HepG2 (cell line): ENCODE measurements around the gene JMJD8. TPM values are rescaled to one million over a fixed set of nuclear protein-coding genes. Genes with fewer than 3 reads are reported as not detected.

Source experiments
- ASH2L ChIP-seq: fragments of 300-600, 200-600 bp; sonication (generic); IDR thresholded peaks from 2 replicates; pipeline ENCODE4 v1.7.0; 2017; ENCODE audit warnings: low read depth, mild to moderate bottlenecking, moderate library complexity, mixed read lengths, low read length; ENCODE audit not compliant: insufficient read length
- CBX5 ChIP-seq: sonication (generic); formaldehyde crosslinking; IDR thresholded peaks from 2 replicates; pipeline ENCODE4 v1.4.0; 2020; ENCODE audit warnings: missing genetic modification reagents, borderline replicate concordance
- EZH2 ChIP-seq: conservative IDR thresholded peaks from 2 replicates; pipeline ENCODE4 v1.6.1; 2012; ENCODE audit warnings: mild to moderate bottlenecking, low read depth, low read length, moderate library complexity
- FOXJ3 ChIP-seq: sonication (generic); formaldehyde crosslinking; IDR thresholded peaks from 2 replicates; pipeline ENCODE4 v1.4.0; 2020; ENCODE audit warnings: missing genetic modification reagents, mild to moderate bottlenecking, borderline replicate concordance
- HES4 ChIP-seq: sonication (generic); formaldehyde crosslinking; IDR thresholded peaks from 2 replicates; pipeline ENCODE4 v1.9.0; 2021; ENCODE audit warnings: mild to moderate bottlenecking, missing genetic modification reagents, borderline replicate concordance
- HNRNPK ChIP-seq: fragments of 200-400 bp; formaldehyde crosslinking; IDR thresholded peaks from 2 replicates; pipeline ENCODE4 v1.6.1; 2018; ENCODE audit warnings: low read length, low read depth, moderate library complexity, mild to moderate bottlenecking; ENCODE audit not compliant: poor library complexity, severe bottlenecking
- KMT2A ChIP-seq: sonication (generic); formaldehyde crosslinking; IDR thresholded peaks from 2 replicates; pipeline ENCODE4 v1.4.0; 2020; ENCODE audit warnings: missing genetic modification reagents
- NAIF1 ChIP-seq: sonication (generic); formaldehyde crosslinking; IDR thresholded peaks from 2 replicates; pipeline ENCODE4 v1.5.0; 2020; ENCODE audit warnings: mild to moderate bottlenecking, missing genetic modification reagents, borderline replicate concordance
- ZNF292 ChIP-seq: sonication (generic); formaldehyde crosslinking; IDR thresholded peaks from 2 replicates; pipeline ENCODE4 v1.8.1; 2022; ENCODE audit warnings: mild to moderate bottlenecking, low read depth, missing genetic modification reagents, borderline replicate concordance
- ZNF367 ChIP-seq: sonication (generic); formaldehyde crosslinking; IDR thresholded peaks from 2 replicates; pipeline ENCODE4 v1.4.0; 2020; ENCODE audit warnings: missing genetic modification reagents, borderline replicate concordance
- ZNF431 ChIP-seq: sonication (generic); formaldehyde crosslinking; IDR thresholded peaks from 2 replicates; pipeline ENCODE4 v1.9.0; 2022; ENCODE audit warnings: missing genetic modification reagents, low read depth, mild to moderate bottlenecking, borderline replicate concordance
- ZNF552 ChIP-seq: sonication (generic); formaldehyde crosslinking; IDR thresholded peaks from 2 replicates; pipeline ENCODE4 v1.9.0; 2022; ENCODE audit warnings: missing genetic modification reagents, mild to moderate bottlenecking, borderline replicate concordance
- ZNF598 ChIP-seq: sonication (generic); formaldehyde crosslinking; IDR thresholded peaks from 2 replicates; pipeline ENCODE4 v1.5.1; 2020; ENCODE audit warnings: mild to moderate bottlenecking, missing genetic modification reagents, borderline replicate concordance
- ZNF678 ChIP-seq: sonication (generic); formaldehyde crosslinking; IDR thresholded peaks from 2 replicates; pipeline ENCODE4 v1.4.0; 2020; ENCODE audit warnings: mild to moderate bottlenecking, missing genetic modification reagents
- ZNF749 ChIP-seq: sonication (generic); formaldehyde crosslinking; IDR thresholded peaks from 2 replicates; pipeline ENCODE4 v1.8.0; 2022; ENCODE audit warnings: mild to moderate bottlenecking, missing genetic modification reagents, moderate library complexity, borderline replicate concordance
- ZNF790 ChIP-seq: sonication (generic); formaldehyde crosslinking; IDR thresholded peaks from 2 replicates; pipeline ENCODE4 v1.8.0; 2022; ENCODE audit warnings: missing genetic modification reagents, mild to moderate bottlenecking, borderline replicate concordance
- polyA plus RNA-seq, 8 experiments: library from polyadenylated mRNA; depleted of rRNA in 3 of 8; stranded (reverse) in 7 of 8; unstranded in 1 of 8; fragments of >200 nt; fragmentation: Illumina TruSeq in 4 of 8; extraction: Trizol in 4 of 8; gene quantifications; 2 replicates each; pipeline versions ENCODE4 v1.2.1 to v1.2.3, GENCODE V29; 2011 to 2016; ENCODE audit warnings: low read depth in 4 of 8, missing spikeins in 1 of 8, mixed read lengths in 1 of 8; ENCODE audit not compliant: insufficient read depth in 1 of 8
- total RNA-seq, 5 experiments: library from RNA; depleted of rRNA; stranded (reverse); fragments of >200 nt; fragmentation: Illumina TruSeq; extraction: Trizol; gene quantifications; 2 replicates each; pipeline ENCODE4 v1.2.3, GENCODE V29; 2016; ENCODE audit warnings: low read depth in 1 of 5
- TF ChIP-seq, protein P1 (sequence below): sonication (generic); formaldehyde crosslinking; IDR thresholded peaks from 2 replicates; pipeline ENCODE4 v1.4.0; 2020; ENCODE audit warnings: mild to moderate bottlenecking, missing genetic modification reagents
- TF ChIP-seq, protein P2 (sequence below): sonication (generic); formaldehyde crosslinking; conservative IDR thresholded peaks from 2 replicates; pipeline ENCODE4 v1.8.0; 2022; ENCODE audit warnings: missing genetic modification reagents
- TF ChIP-seq, protein P3 (sequence below): IDR thresholded peaks from 2 replicates; pipeline ENCODE4 v1.6.1; 2016; ENCODE audit warnings: low read depth, borderline replicate concordance
- TF ChIP-seq, protein P4 (sequence below): sonication (generic); formaldehyde crosslinking; IDR thresholded peaks from 2 replicates; pipeline ENCODE4 v1.4.0; 2020; ENCODE audit warnings: missing genetic modification reagents, mild to moderate bottlenecking, borderline replicate concordance
- TF ChIP-seq, protein P5 (sequence below): IDR thresholded peaks from 2 replicates; pipeline ENCODE4 v1.6.1; 2016; ENCODE audit warnings: missing compliant biosample characterization, missing genetic modification reagents, borderline replicate concordance

JMJD8 gene
- total and polyA plus RNA-seq, 2 of the 13 experiments (the other 11 are each of a cell fraction or from before 2014, with no cell fraction given) = 2.6 to 11.8 TPM

DNA sequence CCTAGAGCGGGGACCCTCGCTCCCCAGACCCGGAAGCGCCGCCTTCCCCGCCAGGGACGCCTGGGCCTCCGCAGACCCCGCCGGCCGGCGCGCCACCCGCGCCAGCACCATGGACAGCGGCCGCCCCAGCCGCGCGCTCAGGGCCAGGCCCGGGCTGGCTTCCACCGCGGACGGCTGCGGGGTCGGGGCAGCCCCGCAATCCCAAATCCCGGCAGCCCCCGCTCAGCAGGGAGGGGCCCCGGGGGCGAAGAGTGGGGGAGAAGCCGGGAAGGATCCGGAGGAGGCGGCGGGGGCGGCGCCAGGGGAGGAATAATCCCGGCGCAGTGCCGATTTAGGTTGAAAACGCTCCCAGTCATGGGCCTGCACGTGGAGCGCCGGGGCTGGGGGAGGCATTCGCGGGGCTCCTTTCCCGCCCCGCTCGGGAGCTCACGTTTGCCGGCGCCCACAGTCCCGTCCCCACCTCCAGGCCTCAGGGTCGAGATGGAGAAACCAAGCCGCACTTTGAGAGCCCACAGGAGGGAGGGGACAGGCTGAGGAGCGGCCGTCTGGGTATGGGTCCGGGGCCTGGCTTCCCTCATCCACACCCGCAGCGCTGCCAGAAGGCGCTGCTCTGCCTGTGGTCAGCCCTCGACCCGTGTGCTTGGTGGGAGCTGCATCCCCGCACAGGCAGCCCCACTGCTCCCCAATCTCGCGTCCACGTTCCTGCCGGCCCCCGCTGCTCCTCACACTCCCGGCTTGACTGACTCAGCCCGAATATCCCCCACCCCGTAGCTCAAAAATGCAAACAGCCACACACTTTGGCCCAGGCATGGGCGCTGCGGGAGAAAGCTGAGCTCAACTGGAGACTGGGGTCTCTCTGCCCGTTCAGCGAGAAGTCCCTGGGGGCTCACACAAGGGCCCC lies 16.8 kb upstream of the JMJD8 start (continued):
- TF ChIP-seq ASH2L (no peak), ZNF598 (no peak), KMT2A (CRISPR knock-in tag) (no peak), ZNF552 (CRISPR knock-in tag) (no peak), ZNF431 (no peak), CBX5 (CRISPR knock-in tag) (no peak), HES4 (CRISPR knock-in tag) (peak; percentile 92), EZH2 (0 out of 2 replicates have a peak, but pooled peaks have one; percentile 52), ZNF790 (peak; percentile 58; the same call in 1 of the 2 replicates), ZNF749 (peak; percentile 64; the same call in 1 of the 2 replicates), ZNF367 (peak; percentile 89; the same call in 1 of the 2 replicates), NAIF1 (CRISPR knock-in tag) (no peak), ZNF678 (CRISPR knock-in tag) (peak; percentile 66; the same call in 1 of the 2 replicates), FOXJ3 (CRISPR knock-in tag) (no peak), HNRNPK (no peak), ZNF292 (CRISPR knock-in tag) (no peak)
- TF ChIP-seq, protein P1, sequence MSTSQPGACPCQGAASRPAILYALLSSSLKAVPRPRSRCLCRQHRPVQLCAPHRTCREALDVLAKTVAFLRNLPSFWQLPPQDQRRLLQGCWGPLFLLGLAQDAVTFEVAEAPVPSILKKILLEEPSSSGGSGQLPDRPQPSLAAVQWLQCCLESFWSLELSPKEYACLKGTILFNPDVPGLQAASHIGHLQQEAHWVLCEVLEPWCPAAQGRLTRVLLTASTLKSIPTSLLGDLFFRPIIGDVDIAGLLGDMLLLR = peak; percentile 61; the same call in 1 of the 2 replicates
- TF ChIP-seq, protein P2, sequence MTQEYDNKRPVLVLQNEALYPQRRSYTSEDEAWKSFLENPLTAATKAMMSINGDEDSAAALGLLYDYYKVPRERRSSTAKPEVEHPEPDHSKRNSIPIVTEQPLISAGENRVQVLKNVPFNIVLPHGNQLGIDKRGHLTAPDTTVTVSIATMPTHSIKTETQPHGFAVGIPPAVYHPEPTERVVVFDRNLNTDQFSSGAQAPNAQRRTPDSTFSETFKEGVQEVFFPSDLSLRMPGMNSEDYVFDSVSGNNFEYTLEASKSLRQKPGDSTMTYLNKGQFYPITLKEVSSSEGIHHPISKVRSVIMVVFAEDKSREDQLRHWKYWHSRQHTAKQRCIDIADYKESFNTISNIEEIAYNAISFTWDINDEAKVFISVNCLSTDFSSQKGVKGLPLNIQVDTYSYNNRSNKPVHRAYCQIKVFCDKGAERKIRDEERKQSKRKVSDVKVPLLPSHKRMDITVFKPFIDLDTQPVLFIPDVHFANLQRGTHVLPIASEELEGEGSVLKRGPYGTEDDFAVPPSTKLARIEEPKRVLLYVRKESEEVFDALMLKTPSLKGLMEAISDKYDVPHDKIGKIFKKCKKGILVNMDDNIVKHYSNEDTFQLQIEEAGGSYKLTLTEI = no peak
- TF ChIP-seq, protein P3, sequence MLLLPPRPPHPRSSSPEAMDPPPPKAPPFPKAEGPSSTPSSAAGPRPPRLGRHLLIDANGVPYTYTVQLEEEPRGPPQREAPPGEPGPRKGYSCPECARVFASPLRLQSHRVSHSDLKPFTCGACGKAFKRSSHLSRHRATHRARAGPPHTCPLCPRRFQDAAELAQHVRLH (CRISPR knock-in tag) = 0 out of 2 replicates have a peak, but pooled peaks have one; percentile 27
- TF ChIP-seq, protein P4, sequence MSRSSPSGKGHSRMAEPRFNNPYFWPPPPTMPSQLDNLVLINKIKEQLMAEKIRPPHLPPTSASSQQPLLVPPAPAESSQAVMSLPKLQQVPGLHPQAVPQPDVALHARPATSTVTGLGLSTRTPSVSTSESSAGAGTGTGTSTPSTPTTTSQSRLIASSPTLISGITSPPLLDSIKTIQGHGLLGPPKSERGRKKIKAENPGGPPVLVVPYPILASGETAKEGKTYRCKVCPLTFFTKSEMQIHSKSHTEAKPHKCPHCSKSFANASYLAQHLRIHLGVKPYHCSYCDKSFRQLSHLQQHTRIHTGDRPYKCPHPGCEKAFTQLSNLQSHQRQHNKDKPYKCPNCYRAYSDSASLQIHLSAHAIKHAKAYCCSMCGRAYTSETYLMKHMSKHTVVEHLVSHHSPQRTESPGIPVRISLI = no peak
- TF ChIP-seq, protein P5, sequence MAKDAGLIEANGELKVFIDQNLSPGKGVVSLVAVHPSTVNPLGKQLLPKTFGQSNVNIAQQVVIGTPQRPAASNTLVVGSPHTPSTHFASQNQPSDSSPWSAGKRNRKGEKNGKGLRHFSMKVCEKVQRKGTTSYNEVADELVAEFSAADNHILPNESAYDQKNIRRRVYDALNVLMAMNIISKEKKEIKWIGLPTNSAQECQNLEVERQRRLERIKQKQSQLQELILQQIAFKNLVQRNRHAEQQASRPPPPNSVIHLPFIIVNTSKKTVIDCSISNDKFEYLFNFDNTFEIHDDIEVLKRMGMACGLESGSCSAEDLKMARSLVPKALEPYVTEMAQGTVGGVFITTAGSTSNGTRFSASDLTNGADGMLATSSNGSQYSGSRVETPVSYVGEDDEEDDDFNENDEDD (CRISPR knock-in tag) = peak; percentile 24; the same call in 1 of the 2 replicates
